ENCODE data around the gene NTRK3.

DNA sequence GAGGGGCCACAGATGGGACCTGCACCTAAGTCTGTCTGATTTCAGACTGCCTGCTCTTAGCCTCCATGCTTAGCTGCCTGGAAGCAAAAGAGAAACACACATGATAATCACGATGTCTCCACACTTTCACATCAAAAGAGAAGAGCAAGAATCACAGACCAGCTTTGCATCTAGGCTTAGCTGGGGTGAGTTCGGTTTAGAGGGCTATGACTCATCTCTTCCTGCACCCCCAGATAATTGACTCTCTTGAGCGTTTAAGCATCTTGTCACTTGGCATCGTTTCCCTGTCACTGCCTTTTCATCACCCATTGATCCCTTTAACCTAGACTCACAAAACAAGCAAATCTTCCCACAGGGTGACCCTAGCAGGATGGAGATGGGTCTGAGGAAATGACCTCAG, 124.0 kb downstream of the NTRK3 start:
- TF ChIP-seq GATA2 (IDR thresholded peaks at IDR 0.05; ENCODE audit: low read depth, low read length) (no peak), GATA3 (IDR thresholded peaks at IDR 0.05; ENCODE audit: low read depth, low read length) (no peak)

Data from SH-SY5Y (cell line).